ENCODE measurements around the gene GNAS.

Gene GNAS

DNA sequence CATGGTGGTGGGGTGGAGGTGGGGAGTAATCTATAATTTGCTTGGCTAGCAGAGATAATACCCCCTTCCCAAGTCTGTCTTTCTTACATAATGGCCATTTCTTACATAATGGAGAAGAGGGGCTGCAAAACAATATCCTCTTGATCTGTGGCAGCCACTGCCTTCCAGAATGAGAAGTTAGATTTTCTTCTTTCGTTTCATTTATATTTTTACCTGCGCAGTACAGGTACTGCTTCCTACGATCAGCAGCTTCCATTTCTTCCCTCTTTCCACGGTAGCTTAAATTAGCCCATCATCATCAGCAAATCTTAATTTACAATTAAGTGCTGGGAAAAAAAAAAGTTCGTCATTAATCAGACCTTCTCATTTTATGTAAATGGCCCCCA is 30.2 kb downstream of the GNAS start:
- DNase-seq (ENCODE audit: low read depth) = no peak

DNA sequence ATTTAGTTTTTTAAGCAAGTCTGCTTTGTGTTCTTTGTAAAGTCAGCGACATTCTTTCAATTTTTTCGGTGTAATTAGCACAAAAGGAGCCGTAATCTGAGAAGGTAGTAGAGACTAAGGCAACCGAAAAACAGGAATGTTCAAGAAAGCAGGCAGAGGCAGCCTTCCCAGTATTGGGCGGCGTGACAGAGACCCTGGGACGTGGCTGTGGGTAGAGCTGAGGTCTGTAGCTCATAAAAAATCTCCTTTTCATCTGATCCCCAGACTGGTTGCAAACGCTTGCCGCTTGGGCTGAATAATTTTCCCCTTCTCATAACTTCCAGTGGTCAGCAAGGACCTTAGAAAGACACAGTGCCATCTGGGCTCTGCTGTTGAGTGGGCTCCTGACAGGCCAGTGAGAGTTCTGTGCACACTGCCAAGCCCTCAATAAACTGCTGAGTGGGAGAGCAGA is 30.8 kb downstream of the GNAS start:
- no peak for DNase-seq (ENCODE audit: low read depth)

DNA sequence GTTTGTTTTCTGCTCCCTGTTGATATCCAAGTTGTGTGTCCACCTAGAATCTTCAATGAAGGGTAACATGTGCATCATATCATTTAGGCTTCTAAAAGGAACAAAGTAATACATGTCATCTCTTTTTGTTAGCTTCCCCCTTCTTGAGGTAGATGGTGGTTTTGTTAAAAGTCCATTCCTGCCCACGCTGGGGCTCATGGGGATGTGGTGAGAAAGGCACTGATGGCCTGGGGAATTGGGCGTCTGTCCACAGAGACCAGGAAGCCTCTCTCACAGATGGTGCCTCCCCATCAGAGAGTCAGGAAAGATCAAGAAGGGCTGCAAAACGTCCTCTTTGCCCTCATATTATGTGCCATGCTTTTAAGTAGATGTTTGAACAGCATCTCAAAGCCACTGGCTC is 32.5 kb downstream of the GNAS start:
- no peak for DNase-seq (ENCODE audit: low read depth)

DNA sequence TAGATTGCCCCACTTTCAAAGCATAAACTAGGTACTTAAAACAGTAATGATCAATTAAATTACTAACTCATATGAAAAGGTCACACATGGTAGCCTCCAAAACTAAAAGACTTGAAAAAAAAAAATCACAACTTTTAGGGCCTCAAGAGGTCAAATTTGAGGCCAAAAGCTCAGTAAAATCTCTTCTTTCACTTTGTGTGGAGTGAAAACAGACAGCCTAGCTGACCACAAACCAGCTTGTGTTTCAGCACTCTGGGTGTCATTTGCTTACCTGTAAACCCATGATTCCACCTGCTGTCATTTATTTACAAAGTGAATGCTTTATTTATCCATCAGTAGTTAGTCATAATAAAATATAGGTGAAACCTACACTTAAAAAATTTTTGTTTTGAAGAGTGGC is 34.0 kb downstream of the GNAS start:
- no peak for DNase-seq (ENCODE audit: low read depth)

DNA sequence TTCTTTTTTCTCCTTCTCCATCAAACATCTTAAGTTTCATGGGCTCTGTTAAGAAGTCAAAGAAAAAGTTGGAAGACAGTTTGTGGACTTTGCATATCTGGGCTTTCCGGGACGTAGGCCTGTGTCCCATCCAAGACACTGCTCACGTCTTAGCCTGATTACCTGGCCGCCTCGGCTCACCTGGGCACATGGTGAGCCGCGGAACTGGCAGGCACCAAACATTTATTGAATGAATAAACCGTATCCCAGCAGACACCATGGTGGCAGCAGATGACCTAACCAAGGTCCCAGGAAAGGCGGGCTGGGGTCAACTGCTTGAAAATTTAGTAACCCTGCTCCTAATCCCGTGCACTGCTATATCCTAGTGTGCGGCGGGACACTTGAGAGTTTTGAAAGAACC is 35.6 kb downstream of the GNAS start:
- DNase-seq (ENCODE audit: low read depth) = no peak

DNA sequence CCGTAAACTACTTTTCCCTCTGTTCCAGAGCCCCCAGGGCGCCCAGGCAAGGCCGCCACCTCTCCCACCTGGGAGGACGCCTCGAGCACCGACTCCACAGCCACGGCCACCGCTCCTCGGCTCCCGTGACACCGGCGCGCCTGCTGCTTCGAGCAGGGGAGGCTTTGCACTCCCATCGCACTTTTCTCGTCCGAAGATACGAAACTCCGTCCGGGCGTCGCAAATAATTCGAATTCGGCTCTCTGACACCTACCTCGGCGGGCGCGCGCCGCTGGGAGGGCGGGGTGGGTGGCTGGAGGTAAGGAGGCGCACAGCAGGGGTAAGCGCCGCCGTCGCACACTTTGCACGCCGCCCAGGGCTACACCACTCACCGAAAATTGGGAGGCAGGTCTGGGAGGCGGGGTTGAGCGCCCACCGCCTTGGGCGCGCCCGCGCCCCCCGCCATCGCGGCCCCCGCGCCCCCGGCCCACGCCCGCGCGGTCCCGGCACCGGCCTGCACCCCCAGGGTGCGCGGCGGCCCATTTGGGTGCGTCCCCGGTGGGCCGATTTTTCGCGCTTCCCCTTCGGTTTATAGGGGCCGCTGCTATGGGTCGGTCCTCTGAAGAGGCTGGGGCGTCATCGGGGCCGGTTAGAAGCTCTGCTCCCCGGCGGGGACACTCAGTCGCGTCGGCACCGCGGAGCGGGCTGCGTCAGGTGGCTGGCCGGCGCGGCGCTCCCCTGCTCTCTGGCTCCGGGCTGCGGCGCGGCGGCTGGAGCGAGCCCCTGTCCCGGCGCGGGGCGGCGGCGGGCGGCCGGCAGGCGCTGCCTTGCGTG is 36.2 kb downstream of the GNAS start:
- peak; percentile 65 for DNase-seq (ENCODE audit: low read depth)

DNA sequence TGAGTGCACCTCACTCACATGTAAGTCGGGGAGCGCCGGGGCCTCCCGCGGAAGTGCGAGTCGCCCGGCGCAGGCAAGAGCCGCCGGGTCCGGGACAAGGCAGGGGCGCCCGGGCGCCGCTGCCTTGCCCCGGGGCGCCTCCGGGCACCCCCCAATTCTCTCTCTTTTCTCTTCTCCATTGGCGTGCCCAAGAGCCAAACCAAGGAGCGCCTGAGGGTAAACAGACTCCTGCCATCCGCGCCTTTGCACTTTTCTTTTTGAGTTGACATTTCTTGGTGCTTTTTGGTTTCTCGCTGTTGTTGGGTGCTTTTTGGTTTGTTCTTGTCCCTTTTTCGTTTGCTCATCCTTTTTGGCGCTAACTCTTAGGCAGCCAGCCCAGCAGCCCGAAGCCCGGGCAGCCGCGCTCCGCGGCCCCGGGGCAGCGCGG is 36.8 kb downstream of the GNAS start:
- DNase-seq (ENCODE audit: low read depth) = no peak

DNA sequence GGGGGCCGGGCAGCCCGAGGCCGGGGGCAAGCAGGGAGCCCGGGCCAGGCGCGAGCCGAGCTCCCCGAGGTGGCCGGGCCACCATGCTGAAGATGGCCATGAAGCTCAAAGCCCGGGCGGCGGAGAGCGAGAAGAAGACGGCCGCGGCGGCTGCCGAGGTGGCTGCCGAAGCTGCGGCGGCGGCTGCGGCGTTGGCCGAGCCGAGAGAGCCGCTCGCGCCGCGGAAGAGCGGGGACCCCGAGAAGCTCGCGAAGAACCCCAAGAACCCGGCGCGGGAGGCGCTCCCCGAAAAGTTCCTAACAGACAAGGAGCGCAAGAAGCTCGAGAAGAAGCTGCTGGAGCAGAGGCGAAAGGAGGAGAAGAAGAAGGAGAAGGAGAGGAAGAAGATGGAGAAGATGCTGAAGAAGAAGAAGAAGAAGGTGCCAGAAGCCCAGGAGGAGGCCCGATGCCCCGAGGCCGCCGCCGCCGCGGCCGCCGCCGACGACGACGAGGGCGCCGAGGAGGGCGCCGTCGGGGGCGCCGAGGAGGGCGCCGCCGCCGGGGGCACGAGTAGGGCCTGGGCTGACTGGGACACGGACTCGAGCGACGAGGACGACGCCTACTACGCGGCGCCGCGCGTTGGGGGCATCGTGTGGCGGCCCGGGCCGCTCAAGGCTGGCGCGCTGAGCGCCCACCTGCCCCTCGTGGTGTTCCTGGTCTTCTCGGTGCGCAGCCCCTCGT is 37.4 kb downstream of the GNAS start:
- no peak for DNase-seq (ENCODE audit: low read depth)

DNA sequence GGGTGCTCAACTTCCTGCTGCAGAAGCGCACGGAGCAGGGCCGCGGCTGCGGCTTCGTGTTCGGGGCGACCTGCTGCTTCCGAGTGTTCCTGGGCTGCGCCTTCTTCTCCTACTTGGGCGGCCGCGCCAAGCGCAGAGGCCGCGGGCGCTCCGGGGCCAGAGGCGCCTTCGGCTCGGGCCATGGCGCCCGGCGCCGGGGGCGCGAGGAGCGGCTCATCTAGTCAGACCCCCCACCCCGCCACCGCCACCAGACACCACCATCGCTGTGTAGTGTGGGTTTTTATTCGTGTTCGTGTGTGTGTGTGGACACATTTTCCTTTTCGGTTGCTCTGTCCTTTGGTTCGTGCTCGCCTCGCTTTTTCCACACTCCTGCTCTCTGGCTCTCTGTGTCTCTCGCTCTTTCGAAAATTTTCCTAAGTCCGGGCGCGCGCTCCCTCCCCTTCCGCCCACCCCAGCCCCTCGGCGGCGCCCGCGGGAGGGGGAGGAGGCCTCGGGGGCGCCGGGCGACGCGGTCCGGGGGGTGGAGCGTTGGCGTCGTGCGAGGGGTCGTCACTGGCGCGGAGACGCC is 38.1 kb downstream of the GNAS start:
- peak; percentile 41 for DNase-seq (ENCODE audit: low read depth)

DNA sequence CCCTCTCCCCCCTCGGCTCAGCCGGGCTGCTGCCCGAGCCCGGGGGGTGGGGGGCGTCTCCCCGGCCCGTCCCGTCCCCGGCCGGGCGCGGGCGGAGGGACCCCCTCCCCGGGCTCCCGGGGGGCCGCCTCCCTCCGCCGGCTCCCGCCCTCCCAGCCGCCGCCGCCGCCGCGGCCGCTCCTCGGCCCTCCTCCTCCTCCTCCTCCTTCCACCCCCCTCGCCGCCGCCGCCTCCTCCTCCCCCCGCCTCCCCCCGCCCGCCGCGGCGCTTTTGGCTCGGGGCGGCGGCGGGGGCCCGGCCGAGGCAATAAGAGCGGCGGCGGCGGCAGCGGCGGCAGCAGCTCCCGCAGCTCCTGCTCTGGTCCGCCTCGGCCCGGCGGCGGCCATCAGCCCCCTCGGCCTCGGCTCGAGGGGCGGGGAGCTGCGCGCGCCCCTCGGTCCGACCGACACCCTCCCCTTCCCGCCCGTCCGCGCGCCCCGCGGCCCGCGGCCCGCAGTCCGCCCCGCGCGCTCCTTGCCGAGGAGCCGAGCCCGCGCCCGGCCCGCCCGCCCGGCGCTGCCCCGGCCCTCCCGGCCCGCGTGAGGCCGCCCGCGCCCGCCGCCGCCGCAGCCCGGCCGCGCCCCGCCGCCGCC is 38.7 kb downstream of the GNAS start:
- DNase-seq (ENCODE audit: low read depth) = no peak

DNA sequence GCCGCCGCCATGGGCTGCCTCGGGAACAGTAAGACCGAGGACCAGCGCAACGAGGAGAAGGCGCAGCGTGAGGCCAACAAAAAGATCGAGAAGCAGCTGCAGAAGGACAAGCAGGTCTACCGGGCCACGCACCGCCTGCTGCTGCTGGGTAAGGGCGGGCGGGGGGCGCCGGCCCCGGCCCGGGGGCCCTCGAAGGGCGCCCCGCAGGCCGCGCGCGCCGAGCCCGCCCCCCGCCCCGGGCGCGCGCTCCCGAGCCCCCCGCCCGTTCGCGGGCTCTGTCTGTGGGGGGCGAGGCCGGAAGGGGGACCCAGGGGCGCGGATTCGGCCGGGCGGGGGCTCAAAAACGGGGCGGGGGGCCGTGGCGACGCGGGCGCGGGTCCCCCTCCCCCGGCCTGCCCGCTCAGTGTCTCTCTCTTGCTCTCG is 39.2 kb downstream of the GNAS start:
- DNase-seq (ENCODE audit: low read depth) = no peak

DNA sequence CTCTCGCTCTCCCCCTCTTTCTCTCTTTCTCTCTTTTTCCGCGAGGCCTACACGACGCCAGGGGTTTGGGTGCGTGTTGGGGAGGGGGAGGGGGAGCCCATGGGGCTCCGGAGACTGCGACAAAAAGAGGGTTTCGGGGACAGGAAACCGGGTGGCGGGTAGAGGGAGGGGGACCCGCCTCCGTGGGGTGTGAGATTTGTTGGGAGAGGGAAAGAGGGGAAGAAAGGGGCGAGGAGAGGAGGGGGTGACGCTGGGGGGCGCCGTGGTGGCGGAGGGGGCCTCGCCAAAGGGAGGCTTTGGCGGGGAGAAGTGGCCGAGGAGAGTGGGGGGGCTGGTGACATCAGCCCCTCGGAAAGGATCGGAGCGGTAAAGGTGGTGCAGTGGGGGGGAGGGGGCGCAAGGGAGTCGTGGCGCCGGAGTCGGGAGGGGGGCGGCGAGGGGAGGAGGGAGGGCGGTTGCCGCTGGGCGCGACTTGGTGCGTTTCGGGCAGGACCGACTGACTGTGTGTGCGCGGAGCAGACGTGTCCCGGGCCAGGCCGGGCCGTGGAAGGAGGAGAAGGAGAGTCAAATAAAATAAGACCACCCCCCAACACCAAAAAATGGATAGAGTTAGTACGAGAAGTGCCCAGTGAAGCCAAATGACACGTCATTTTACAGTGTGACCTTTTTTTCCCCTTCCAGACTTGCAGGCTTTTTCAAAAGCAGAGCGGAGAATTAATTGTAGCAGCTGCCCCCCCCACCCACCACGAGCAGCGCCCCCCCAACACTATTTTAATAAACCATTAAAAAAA is 39.8 kb downstream of the GNAS start:
- peak; percentile 58 for DNase-seq (ENCODE audit: low read depth)

DNA sequence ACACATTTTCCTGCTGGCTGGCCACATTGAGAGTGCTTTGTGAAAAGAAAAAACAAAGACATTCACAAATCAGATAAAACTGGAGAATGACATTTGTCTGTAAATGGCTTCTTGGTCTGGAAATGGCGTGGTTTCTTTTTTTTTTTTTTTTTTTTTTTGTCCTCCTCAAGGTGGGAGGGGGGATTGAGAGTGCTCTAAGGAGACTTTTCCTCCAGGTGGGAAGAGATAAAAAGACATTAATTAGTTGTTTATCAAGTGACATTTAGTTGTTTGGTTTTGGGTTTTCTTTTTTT is 40.4 kb downstream of the GNAS start:
- DNase-seq (ENCODE audit: low read depth) = no peak

DNA sequence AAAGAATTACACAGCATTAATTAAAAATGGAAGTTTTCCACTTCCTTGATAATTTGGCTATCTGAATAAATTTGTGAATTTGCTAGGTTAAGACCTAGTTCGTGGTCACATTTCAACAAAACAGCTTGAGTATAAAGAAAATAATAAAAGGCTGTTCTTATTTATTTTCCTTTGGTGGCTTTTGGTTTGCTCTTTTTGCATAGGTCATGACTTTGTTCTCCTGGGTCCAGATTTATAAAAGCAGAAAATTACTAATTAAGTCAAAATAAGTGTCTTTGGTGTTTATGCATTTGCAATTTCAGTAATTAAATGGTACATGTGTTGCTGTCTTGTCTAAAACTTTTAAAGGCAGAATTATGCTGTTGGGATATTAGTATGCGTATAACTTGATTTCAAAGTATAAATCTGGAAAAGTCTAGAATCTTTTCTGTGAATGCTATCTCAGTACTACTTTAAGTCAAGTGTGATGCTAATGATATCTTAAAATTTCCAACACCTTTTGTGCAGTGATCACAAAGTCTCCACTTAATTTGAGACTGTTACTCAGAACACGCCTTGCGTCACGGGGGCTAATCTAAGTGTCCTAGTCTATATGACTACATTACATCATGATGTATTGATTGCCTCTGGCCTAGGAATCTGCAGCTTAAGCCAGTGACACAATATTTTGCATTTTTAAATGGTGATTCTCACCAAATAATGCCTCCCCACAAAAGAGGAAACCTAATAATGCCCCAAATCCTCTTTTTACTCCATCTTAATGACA is 41.0 kb downstream of the GNAS start:
- no peak for DNase-seq (ENCODE audit: low read depth)

DNA sequence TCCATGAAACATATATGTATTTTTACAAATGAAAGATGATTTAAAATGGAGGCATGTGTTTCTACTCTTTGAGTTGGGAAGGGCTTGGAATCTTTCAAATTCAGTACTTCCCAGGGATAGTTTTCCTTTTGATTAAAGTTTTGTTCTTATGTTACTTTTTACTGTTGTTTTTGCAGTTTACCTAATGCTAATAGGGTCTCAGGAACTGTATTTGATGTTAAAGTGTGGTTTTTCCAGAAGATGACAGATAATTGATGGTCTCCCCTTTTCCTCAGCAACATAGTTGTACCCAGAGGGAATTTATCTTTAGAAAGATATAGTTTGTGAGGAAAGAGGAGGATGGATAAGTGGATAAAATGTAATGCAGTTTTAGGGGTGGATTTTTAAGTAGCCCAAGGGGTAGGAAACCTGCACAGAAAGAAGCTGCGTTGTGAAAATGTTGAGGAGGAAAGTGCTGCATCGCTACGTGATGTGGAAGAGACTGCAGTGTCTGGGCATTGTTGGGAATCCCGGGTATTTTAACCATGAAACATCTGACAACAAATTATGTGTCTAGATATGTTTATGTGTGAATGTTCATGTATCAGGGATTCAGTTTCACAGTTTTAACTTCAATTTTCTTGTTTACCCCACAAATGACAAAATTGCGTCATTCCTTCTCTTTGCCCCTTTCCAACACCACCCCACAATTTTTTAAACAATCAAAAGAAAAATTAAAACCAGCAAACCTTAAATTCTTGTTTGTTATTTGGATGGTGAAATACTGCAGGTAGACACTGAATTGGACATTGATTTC is 42.3 kb downstream of the GNAS start:
- no peak for DNase-seq (ENCODE audit: low read depth)

DNA sequence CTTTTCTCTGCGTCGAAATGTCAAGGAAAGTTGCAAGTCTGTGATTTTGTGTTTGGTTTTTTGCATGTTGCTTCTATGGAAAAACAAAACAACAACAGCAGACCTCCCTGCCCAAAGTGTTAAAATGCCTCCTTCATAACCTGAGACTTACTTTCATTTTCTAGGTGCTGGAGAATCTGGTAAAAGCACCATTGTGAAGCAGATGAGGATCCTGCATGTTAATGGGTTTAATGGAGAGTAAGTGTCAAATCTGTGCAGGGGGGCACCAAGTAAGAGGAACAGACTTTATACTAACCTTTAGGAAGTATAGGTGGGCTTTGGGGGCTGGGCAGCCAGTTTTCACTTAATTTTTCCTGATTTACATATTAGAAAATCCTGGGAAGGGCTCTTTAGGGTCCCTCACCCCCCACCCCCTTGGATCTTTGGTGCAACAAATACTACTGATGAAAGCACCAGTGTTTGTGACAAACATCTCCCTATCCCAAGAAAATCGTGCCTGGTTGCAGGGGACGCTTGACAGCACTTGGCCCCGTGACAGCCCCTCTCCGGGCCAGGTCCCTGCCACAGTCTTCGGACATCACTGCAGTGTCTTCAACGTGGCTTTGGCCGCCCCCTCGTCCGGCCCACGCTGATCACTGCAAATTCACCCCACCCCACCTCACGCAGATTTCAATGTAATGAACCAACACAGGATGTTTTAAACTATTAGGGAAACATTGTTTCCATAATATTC is 43.1 kb downstream of the GNAS start:
- DNase-seq (ENCODE audit: low read depth) = no peak

DNA sequence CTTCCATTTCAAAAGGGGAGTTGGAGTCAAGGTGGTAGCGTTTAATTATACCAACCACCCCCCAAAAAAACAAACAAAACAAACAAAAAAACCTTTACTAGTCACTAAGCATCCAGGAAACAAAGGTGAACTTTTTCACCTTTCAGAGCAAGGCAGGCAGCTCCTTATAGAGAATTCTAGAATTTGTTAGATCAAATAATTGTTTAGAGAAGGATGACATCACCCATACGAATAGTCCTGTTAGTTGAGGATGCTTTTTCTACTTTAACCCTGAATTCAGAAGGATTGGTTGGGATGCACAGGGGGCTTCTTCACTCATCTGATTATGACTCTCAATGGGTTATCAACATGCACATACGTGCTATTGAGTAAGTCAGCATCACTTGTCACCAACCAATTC is 44.3 kb downstream of the GNAS start:
- no peak for DNase-seq (ENCODE audit: low read depth)

DNA sequence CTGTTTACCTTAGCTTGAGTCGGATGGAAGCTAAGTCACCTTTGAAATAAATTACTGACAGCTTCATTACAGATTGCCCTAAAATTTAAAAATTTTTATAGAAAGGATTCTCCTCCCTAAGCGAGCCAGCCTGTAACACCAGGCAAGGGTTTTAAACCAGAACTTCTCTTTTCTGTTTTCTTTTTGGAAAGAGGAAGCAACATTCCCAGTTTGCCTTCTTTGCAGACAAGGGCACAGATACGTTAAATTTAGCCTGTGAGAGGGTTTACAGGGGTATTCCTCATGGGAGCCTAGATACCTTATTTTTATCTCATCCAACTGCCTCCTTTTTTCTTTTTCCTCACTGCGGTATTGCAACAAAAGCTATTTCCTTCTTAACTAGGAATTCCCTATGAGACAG is 45.0 kb downstream of the GNAS start:
- no peak for DNase-seq (ENCODE audit: low read depth)

DNA sequence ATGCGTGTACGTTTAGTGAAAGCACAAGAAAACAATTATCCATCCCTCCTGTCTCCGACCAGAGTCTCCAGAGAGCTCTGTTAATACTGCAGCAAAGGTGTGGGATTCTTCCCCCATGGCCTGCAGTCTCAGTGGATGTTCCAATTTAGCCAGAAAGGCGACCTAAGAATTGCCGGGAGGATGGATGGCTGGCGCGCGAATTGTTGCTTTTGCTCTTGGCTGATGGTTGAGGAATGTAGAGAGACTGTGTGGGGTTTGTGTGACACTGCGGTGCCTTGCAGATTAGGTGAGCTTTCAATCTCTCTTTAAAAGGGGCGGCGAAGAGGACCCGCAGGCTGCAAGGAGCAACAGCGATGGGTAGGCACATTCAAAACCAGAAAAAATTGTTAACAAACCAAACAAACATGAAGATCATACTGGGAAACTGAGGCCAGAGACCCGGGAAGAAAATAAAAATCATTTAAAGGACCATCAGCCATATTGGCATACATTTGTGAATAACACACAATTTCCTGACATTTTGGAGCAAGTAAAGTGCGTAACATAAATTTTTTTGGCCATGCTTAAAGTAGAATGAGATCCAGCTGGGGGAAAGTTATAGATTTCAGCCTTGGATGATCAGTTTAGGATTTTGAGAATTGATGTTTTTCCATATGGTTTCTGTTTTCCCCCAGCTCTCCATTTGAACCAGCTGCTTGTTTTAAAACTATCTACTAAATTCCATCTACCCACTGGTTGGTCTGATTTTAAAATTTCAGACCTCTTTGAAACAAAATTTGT is 46.3 kb downstream of the GNAS start:
- no peak for DNase-seq (ENCODE audit: low read depth)
